CD4-positive, alpha-beta T cell treated with Interleukin-6 for 4 hours (primary cell): ENCODE results near the gene TACC2.

Experiments used
- DNase-seq: peaks from one replicate; pipeline ENCODE4 v3.0.0-alpha.2; 2020; ENCODE audit warnings: mixed read lengths

Gene TACC2

DNA sequence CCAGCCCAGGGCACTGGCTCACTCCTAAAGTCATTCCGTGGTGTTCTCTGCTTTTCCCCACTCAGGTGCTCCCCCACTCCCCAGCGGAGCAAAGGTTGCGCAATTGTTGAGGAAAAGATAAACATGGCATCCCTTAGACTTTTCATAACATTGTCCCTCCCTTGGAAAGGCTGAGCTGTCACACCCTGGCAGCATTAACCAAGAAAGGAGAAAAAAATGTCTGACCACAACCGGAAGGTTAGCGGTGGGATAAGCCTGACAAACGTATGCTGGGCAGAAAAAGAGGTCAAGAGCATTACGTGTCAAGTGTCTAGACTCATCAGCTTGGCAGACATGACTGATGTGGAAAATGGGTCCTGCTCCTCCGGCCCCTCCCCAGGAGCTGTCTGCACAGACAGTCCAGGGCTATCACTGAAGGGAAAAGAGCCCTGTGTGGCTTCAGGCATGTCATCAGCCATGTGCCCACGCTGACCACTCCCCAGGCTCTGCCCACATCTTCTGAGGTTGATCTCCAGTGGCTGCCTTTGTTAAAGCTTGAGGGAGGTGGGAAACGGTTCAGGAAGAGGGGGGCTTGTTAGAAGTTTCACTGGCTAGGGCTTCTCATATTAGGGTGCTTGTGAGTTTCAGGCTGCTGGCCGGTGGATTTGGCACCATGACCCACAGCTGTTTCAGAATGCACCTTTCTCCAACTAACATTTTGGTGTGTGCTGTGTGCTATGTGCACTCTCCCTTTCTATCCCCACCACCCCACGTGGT is 312.3 kb downstream of the TACC2 start:
- no peak for DNase-seq

DNA sequence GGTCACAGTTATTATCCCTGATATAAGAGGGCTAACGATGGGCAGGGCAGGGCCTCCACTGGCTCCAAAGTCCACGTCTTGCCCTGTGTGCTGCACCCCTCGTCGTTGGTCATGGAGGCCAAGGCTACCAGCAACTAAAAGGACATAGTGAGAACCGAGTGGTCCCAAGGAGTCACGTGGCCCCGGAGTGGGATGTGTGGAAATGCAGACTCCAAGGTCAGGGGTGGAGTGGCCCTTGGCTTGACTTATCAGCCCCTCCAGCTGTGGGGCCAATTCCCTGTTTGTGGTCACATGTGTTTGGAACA is 312.8 kb downstream of the TACC2 start:
- no peak for DNase-seq

DNA sequence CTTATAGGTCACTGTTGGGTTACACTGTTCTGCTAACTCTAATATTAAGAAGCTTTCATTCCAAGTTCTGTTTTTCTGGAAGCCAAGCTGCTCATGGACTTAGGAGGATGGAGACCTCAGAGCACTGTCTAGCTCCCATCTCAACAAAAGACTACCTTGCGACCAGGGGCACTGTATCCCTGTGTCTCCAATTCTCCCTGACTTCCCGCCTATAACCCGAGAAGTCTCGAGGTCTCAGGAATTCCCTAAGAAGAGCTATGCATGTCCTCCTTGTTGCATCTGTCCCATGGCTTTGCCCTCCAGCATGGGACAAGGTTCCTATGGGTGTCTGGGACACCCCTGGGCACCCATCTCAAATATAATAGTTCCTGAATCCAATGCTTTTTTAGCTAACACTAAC is 313.4 kb downstream of the TACC2 start:
- DNase-seq: no peak

GRCh38 chr10:122303271-122304053 is 314.5 kb downstream of the TACC2 start:
- DNase-seq: no peak
